Chondrocyte (in vitro differentiated cells): ENCODE data around the gene ZNF175. TPM values are rescaled to one million over a fixed set of nuclear protein-coding genes. Genes with fewer than 3 reads are reported as not detected.
"Not testable (repeated sequence)": the region's sequence is repeated elsewhere in the genome, so short reads cannot be mapped to it uniquely, and the experiment has no call there.

Experiments used
- DNase-seq: peaks from one replicate; pipeline ENCODE4 v3.0.0; 2021; ENCODE audit warnings: mixed read lengths, low spot score
- H3K27ac Mint-ChIP-seq: one replicate; pipeline ENCODE4 v1.8.0; 2021; ENCODE audit warnings: mild to moderate bottlenecking, moderate library complexity, mixed read lengths; ENCODE audit not compliant: unreplicated experiment
- H3K27me3 Mint-ChIP-seq: 2 replicates; pipeline ENCODE4 v1.8.0; 2021; ENCODE audit warnings: low read depth, mixed read lengths
- H3K36me3 Mint-ChIP-seq: 2 replicates; pipeline ENCODE4 v1.8.0; 2021; ENCODE audit warnings: low read depth, mixed read lengths
- H3K4me1 Mint-ChIP-seq: 2 replicates; pipeline ENCODE4 v1.8.0; 2021; ENCODE audit warnings: low read depth, mild to moderate bottlenecking, mixed read lengths
- H3K4me3 Mint-ChIP-seq: one replicate; pipeline ENCODE4 v1.8.0; 2021; ENCODE audit warnings: mild to moderate bottlenecking, moderate library complexity, mixed read lengths; ENCODE audit not compliant: unreplicated experiment
- H3K9me3 Mint-ChIP-seq: 2 replicates; pipeline ENCODE4 v1.8.0; 2021; ENCODE audit warnings: low read depth, mixed read lengths
- total RNA-seq: library from RNA; stranded (reverse); gene quantifications from 3 replicates; pipeline ENCODE4 v1.2.1, GENCODE V29; 2021
- TF ChIP-seq, protein P1 (sequence below): fragments of 200-600 bp; sonication (generic); IDR thresholded peaks from 2 replicates; pipeline ENCODE4 v1.5.0; 2021; ENCODE audit warnings: antibody characterized with exemption, mild to moderate bottlenecking, moderate library complexity

Gene ZNF175
- total RNA-seq, 1 donor from 2014 or later = 8.9 TPM

DNA sequence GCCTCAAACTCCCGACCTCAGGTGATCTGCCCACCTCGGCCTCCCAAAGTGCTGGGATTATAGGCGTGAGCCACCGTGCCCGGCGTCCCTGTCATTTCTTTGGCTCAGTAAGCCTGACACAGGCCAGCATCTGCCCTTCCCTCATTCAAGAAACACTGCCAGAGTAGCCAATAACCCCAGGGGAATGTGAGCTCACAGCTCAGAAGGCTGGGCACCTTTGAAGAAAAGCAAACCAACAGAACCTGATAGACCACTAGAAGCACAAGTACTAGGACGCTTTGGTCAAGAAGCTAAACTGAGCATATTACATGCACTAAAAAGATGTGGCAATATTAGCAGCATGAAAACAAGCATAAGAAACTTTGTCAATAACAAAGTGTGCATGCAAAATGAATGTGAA is 44.9 kb downstream of the ZNF175 start:
- DNase-seq = no peak
- no peaks in the 10 kb centered on the region for H3K4me1 Mint-ChIP-seq

DNA sequence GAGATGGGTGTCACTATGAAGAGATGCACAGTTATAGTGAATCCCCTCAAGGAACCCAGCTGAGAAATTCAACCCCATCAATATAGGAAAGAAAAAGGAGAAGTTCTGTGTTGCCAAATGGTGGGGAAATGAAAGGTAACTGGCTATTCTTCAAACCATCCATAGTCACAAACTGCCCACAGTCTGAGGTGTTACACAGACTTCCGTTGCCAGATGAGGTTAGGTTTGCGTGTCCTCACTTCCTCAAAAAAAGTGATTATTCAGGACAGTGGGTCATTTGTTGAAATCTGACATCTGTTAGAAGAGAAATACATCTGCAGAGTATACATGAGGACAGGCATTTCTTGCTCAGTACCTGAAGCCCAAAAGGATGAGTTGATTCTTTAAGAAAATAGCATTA is 50.1 kb downstream of the ZNF175 start:
- no peak for DNase-seq
- Mint-ChIP-seq H3K9me3 (peaks cover 7% of the 10 kb centered on the region), H3K27ac (no peak overlapping the region), H3K36me3 (no peaks in the 10 kb centered on the region), H3K4me3 (no peak overlapping the region), H3K27me3 (peaks cover 7% of the 10 kb centered on the region), H3K4me1 (no peaks in the 10 kb centered on the region)
- TF ChIP-seq, protein P1, sequence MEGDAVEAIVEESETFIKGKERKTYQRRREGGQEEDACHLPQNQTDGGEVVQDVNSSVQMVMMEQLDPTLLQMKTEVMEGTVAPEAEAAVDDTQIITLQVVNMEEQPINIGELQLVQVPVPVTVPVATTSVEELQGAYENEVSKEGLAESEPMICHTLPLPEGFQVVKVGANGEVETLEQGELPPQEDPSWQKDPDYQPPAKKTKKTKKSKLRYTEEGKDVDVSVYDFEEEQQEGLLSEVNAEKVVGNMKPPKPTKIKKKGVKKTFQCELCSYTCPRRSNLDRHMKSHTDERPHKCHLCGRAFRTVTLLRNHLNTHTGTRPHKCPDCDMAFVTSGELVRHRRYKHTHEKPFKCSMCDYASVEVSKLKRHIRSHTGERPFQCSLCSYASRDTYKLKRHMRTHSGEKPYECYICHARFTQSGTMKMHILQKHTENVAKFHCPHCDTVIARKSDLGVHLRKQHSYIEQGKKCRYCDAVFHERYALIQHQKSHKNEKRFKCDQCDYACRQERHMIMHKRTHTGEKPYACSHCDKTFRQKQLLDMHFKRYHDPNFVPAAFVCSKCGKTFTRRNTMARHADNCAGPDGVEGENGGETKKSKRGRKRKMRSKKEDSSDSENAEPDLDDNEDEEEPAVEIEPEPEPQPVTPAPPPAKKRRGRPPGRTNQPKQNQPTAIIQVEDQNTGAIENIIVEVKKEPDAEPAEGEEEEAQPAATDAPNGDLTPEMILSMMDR = no peak

More for the DNA sequence above, 44.9 kb downstream of the ZNF175 start:
- TF ChIP-seq, protein P1 = no peak
- peaks cover 8% of the 10 kb centered on the region for H3K9me3 Mint-ChIP-seq
- H3K27ac Mint-ChIP-seq = no peak overlapping the region
- peaks cover 2% of the 10 kb centered on the region for H3K36me3 Mint-ChIP-seq
- peaks cover 5% of the 10 kb centered on the region for H3K27me3 Mint-ChIP-seq
- H3K4me3 Mint-ChIP-seq = no peak overlapping the region

DNA sequence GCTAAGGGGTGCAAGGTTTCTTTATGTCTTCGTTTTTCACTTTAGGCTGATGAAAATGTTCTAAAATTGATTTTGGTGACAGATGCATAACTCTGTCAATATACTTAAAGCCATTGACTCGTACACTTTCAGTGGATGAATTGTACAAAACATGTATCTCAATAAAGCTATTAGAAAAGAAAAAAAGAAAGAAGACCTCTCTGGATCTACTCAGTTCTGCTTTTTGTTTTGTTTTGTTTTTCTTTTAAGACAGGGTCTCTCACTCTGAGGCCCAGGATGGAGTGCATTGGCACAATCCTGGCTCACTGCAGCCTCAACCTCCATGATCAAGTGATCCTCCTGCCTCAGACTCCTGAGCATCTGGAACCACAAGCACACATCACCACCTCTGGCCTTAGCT is 55.6 kb downstream of the ZNF175 start:
- H3K36me3 Mint-ChIP-seq = no peaks in the 10 kb centered on the region
- TF ChIP-seq, protein P1 = no peak
- H3K27me3 Mint-ChIP-seq = peaks cover 14% of the 10 kb centered on the region
- no peak overlapping the region for H3K27ac Mint-ChIP-seq
- no peak for DNase-seq
- H3K4me3 Mint-ChIP-seq = no peak overlapping the region
- H3K4me1 Mint-ChIP-seq = no peaks in the 10 kb centered on the region
- peaks cover 7% of the 10 kb centered on the region for H3K9me3 Mint-ChIP-seq

GRCh38 chr19:51627491-51628138 is 56.5 kb downstream of the ZNF175 start:
- peaks cover 14% of the 10 kb centered on the region for H3K27me3 Mint-ChIP-seq
- no peaks in the 10 kb centered on the region for H3K36me3 Mint-ChIP-seq
- no peak for DNase-seq
- no peak overlapping the region for H3K4me3 Mint-ChIP-seq
- H3K4me1 Mint-ChIP-seq = no peaks in the 10 kb centered on the region
- peaks cover 7% of the 10 kb centered on the region for H3K9me3 Mint-ChIP-seq
- no peak overlapping the region for H3K27ac Mint-ChIP-seq
- TF ChIP-seq, protein P1 = no peak

DNA sequence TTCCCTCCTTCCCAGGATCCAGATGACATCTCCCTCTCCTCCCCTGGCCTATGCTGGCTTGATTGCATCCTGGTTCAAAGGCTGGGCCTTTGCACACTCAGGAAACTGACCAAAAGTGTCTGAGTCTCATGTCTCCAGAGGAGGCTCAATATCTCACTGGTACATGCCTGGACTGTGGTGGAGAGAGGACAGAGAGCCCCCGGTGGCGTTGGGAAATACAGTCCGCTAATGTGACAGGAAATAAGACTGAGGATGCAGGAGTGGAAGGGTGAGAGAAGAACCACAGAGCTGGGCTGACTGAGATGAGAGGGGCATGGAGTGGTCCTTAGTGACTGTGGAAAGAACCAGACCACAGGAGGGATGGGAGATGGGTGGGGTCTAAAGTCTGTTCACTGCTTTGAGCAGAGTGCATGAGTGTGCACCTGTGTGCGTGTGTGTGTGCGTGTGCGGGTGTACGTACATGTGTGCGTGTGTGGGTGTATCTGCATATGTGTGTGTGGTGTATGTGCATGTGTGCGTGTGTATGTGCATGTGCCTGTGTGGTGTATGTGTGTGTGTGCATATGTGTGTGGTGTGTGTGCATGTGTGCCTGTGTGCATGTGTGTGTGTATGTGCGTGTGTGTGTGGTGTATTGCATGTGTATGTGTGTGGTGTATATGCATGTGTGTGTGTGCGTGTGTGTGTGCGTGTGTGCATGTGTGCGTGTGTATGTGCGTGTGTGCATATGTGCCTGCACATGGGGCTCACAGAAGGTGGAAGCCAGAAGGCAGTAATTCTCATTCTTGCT is 57.3 kb downstream of the ZNF175 start:
- peaks cover 6% of the 10 kb centered on the region for H3K9me3 Mint-ChIP-seq
- TF ChIP-seq, protein P1 = no peak
- no peaks in the 10 kb centered on the region for H3K4me1 Mint-ChIP-seq
- H3K4me3 Mint-ChIP-seq = no peak overlapping the region
- H3K36me3 Mint-ChIP-seq = no peaks in the 10 kb centered on the region
- H3K27ac Mint-ChIP-seq = no peak overlapping the region
- H3K27me3 Mint-ChIP-seq = peaks cover 14% of the 10 kb centered on the region
- DNase-seq = no peak

DNA sequence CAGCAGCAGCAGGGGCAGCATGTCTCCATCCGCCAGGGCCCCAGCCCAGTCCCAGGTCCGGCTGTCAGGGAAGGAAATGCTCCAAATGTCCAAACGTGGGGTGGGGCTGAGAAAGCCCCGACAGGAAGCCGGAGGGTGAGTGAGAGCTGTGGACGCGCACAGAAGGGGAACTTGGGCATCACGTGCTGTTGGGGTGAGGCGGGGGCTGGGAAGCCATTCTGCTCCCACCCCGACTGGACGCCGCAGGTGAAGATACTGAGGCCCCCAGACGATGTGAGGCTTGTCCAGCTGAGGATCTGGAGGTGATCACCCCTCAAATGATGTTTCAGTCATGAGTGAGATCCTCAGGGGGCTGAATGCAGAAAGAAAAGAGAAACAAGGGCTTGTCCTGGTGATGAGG is 59.2 kb downstream of the ZNF175 start, which contains the start of gene SIGLEC5:
Gene SIGLEC5, minus strand, starts transcription at position 87 of the 400 bp plus-strand sequence. Its CDS starts 66 bp downstream, at position 21.
- H3K9me3 Mint-ChIP-seq, H3K4me3 Mint-ChIP-seq, H3K27ac Mint-ChIP-seq, H3K4me1 Mint-ChIP-seq, DNase-seq, H3K36me3 Mint-ChIP-seq: not testable (repeated sequence)
- peaks cover 12% of the 10 kb centered on the region for H3K27me3 Mint-ChIP-seq
